8988T (cell line): ENCODE data around the gene SLC2A13.

Source experiments
- DNase-seq: peaks from one replicate; pipeline ENCODE4 v3.0.0; 2011

The SLC2A13 gene

DNA sequence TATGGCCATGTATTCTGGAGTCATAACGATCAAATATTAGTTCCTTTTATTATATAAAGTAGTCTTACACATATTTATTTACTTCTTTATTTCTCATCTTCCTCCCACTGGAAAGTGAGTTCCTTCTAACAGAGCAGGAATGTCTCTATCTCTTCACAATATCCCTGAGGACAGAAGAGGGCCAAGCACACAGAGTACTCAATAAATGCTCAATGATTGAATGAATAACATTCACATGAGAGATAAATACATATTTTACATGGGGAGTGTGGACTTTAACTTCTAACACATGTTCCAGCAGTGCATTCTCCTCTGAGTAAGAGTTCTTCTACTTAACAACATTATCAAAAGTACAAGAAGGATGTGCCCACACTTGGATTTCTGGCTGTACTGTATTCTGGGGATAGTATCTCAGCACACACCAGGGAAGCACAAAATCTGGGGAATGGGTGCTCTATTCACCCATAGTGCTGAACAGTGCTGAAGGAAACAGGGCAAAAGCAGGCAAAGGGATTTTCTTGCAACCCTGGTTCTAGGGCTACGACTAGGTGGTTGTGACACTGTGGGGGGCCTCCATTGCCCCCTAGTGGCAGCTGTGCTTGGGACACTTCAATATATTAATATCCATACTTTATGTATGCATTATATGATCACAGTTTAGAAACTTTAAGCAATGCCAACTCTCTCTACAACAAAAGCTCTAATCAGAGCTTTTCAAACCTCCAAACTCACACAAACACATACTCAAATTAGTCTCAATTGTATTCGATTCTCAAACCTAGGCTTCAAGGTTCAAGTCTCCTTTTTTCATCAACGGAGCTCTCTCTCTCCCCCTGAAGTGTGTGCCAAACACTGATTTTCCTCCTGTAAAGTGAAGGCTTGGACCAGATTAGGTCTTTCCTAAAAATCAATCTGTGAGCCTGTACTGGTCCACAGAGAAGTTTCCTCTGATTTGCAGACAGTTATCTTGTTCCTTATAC lies 115.5 kb downstream of the SLC2A13 start:
- no peak for DNase-seq

GRCh38 chr12:39989501-39989900 lies 116.4 kb downstream of the SLC2A13 start:
- DNase-seq = no peak

DNA sequence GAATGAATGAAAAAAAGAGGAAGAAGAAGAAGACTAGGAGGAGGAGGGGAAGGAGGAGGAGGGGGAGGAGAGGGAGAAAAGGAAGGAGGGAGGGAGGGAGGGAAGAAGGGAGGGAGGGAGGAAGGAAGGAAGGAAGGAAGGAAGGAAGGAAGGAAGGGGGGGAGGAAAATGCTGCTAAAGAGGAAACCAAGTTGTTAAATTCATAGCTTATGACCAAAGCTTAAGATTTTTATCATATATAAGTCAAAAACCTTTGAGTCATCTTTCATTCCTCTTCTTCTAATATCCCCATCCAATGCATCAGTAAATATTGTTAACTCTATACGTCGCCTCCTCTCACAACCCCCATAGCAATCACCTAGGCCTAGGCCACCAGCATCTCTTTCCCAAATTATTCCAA lies 117.3 kb downstream of the SLC2A13 start:
- DNase-seq = no peak

DNA sequence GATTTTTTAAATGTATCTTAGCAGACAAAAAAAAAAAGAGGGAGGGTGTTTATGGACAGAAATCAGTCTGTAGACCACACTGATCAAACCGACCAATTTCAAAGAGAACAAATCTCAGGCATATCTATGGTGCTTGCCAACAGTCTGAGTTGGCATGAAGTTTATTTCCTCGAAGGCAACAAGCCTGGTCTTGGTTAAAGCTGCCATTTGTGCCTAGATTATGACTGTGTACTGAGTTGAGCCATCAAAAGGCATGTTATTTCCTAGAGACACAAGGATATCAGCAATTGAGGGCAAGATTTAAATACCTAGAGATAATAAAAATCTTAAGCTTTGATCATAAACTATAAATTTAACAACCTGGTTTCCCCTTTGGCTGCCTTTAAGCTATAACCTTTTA lies 119.2 kb downstream of the SLC2A13 start:
- no peak for DNase-seq

DNA sequence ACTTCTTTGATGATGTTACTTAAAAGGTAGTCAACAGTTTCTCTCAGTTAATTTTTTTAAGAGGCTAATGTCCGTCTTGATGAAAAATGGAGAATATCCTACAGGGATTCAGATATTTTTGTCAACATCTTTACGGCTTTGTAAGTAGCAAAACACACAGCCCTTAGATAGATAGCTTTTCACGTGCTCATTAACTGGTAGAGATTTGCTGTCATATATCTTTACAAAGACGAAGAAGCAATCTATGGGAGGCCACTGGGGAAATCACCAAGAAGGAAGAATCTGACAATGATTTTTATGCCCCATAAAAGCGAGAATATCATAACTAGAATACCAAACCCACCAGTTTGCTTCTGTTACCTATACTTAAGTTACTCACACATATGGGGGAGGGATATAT lies 121.2 kb downstream of the SLC2A13 start:
- no peak for DNase-seq

- no peak for DNase-seq
These were observed 130.4 kb downstream of the SLC2A13 start for GRCh38 chr12:39975374-39975918.

DNA sequence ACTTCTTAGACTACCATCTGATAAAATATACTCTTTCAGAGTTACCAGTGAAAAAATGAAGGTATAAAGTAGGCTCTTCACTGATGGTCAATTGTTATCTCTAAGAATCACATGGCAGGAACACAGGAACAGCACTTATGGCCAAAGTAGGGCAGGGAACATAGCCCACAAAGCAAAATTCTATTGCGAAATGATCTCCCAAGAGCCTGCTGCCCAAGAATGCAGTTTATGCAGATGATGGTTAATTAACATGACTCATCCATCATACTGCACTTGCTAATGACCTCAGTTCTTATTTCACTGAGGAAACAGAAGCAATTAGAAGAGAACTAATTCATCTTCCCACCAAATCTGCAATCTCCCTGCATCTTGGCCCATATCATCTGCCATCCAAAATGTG lies 133.8 kb downstream of the SLC2A13 start:
- DNase-seq = no peak

DNA sequence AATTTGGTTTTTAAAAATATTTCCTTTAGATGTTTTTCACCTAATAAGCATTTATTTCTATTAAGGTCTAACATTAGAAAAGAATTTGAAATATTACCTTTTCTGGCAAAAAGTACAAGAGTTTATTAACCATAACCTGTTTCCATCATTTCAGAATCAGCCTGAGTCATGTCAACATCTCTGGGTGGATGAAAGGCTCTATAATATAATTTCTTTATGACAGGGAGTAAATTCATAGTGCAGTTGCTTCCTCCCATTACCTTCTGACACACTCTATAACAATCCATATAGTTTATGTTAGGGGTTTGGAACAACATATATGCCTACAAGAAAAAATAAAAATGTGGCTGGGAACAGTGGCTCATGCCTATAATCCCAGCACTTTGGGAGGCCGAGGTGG lies 134.5 kb downstream of the SLC2A13 start:
- no peak for DNase-seq

- DNase-seq = no peak
These were observed 139.2 kb downstream of the SLC2A13 start for GRCh38 chr12:39966721-39967120.

GRCh38 chr12:39966256-39966655 lies 139.6 kb downstream of the SLC2A13 start:
- DNase-seq = no peak

DNA sequence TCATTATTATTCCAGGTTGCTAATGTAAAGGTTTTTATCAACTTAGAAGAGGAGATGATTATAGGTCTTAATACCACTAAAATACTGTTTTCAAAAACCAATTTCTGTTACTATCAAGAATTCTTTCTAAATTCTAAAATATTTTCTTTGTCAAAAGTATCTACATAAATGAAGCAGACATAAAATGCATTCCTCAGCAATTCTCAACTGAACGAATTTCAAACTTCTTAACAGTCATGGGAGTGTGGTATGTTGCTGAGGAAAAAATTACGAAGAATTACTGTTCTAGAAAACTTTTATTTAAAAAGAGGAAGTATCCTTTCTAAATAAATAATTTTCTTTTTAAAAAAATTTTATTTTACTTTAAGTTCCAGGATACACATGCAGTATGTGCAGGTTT lies 146.4 kb downstream of the SLC2A13 start:
- DNase-seq = no peak

- no peak for DNase-seq
These were observed 146.8 kb downstream of the SLC2A13 start for GRCh38 chr12:39959031-39959430.

- DNase-seq = no peak
These were observed 147.5 kb downstream of the SLC2A13 start for GRCh38 chr12:39958377-39958776.

DNA sequence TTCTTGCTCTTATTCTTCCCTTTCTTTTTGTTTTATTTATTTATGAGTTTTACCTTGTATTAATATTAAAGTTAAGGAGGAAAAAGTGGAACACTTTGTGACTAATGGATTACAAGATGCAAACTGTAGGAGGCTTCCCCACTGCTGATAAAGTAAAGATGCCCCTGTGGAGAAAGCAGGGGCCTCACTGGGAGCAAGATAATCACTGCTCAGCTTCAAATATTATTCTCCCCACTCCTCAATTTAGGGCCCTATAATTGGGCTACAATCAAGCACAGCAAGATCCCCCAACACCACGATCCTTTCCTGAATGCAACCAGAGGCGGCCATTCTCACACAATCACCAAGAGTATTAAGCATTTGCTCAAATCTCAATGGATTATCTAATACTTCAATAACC lies 149.2 kb downstream of the SLC2A13 start:
- no peak for DNase-seq

DNA sequence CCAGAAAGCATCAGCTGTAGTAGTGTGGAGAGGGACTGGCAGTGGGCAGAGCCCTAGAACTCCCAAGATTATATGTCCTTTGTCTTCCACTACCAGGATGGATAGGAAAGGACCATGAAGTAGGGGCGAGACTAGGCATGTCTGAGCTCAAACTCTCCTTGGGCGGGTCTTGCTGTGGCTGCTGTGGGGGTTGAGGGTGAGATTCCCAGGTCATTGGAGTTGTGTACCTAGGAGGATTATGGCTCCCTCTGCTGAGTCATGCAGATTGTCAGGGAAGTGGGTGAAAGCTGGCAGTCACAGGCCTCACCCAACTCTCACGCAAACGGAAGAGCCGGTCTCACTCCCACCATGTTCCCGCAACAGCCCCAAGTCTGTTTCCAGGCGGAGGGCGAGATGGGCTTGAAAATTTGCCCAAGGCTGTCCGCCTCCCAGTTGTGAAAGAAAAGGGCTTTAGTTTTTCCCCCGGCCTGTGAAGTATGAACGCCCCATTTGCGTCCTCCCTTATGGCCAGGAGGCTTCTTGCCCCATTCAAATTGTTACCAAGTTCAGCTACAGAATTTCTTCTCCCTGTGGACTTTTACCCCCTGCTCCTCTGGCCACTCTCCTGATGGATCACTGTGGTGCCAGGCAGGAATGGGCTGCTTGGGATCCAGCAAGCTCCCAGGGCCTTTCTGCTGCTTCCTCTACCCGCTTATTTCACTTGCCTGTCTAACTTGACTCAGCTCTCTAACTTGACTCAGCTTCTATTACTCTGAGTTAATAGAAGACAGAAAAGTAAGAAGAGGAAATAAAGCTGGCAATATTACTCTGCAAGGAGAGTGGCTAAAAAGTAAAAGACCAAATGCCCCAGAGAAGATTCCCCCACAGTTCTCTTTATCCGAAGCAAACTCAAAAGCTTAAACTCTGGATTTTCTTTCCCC lies 159.3 kb downstream of the SLC2A13 start:
- no peak for DNase-seq

DNA sequence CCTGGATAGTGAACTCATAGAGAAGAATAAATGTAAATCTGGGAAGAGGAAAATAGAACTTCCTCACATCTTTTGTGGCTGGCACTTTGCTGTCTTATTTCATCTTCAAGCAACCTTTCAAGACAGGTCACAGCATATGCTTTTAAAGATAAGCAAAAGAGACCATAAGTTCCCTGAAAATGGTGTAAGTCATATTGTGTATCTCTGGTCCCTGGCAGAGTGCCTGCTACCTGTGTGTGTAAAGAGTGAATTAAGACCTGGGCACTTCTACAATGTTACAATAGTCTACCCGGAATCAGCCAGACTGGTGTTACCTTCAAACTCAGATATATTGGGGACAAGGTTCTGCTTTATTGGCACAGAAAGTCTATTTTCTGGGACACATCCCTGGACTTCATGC lies 168.8 kb downstream of the SLC2A13 start:
- no peak for DNase-seq

GRCh38 chr12:39935839-39936238 lies 170.0 kb downstream of the SLC2A13 start:
- no peak for DNase-seq

DNA sequence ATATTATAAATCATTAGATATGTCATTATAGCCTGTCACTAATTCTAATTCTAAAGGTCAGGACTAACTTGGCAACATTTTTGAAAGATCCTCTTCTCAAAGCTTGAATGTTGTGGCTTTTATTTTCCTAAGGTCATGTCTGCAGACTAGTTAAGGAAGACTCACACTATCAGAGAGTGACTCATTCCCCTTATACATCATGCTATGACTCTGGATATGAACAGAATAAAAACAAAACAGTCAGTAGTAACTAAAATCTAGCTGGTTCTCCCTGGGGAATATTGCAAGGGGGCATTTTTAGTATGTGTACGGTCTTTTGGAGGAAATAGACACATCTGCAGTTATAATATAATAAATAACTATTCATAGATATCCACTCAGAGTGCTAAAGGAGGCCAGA lies 170.6 kb downstream of the SLC2A13 start:
- no peak for DNase-seq

- no peak for DNase-seq
These were observed 174.0 kb downstream of the SLC2A13 start for GRCh38 chr12:39931857-39932256.

DNA sequence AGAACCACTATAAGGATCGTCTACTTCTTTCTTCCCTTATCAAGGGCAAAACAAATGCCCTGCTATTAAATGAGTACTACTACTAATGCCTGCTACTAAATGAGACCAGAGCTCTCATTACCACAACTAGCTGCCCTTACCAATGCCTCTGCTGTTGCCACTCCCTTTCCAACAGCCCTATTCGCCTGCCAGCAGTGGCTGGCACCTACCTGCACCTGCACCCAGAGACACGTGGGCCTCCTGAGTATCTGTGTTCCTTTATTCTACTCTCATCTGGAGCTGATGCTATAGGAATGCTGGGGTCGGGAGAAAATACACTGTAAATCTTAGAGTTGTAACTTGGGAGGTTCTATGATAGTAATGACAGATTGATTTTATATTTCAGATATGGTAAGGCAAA lies 174.7 kb downstream of the SLC2A13 start:
- DNase-seq = no peak

GRCh38 chr12:39930101-39930500 lies 175.8 kb downstream of the SLC2A13 start:
- DNase-seq = no peak

- no peak for DNase-seq
These were observed 177.5 kb downstream of the SLC2A13 start for GRCh38 chr12:39928181-39928899.

DNA sequence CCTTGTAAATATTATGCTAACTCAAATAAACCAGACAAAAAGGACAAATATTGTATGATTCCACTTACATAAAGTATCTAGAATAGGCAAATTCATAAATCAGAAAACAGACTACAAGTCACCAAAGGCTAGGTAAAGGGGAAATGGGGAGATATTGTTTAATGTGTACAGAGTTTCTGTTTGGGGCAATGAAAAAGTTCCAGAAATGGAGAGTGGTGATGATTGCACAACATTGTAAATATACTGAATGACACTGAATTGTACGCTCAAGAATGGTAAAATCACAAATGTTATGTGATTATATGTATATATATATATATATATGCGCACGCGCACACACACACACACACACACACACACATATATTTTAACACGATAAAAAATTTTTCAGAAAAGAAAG lies 182.5 kb downstream of the SLC2A13 start:
- DNase-seq = no peak
